ENCODE results near the gene FUBP1. TPM values are rescaled to one million over a fixed set of nuclear protein-coding genes. Genes with fewer than 3 reads are reported as not detected.

Gene FUBP1
- total RNA-seq, 3 donors from 2014 or later = 86.5 to 105 (median 97.8) TPM

DNA sequence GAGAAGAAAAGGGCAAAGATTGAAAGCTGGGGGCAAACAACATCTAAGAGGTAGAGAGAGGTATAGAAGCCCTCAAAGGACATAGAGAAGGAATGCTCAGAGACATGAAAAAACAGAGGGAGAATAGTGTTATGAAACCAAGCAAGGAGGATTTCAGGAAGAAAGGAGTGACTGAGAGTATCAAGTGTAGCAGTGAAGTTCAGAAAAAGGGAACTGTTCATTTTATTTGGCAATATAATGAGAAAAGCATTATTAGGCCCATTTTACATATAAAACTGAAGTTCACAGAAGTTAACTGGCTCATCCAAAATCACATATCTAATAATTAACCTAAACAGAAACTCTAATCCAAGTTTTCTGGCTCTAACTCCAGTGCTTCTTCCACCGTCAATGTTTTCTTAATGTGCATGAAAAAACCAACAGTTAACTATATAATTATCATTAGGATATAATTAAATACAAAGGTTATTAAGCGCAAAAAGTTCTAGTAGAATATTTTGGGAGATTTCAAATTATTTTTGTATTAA lies 72.8 kb downstream of the FUBP1 start:
- H3K9me3 ChIP-seq = no peaks in the 10 kb centered on the region
- no peaks in the 10 kb centered on the region for H3K36me3 ChIP-seq (ENCODE audit: low read depth)
- DNase-seq (no peak), ATAC-seq (no peak)
- no peaks in the 10 kb centered on the region for H3K4me1 ChIP-seq (ENCODE audit: low read depth)
- no peak overlapping the region for H3K4me3 ChIP-seq
- TF ChIP-seq, protein P1, sequence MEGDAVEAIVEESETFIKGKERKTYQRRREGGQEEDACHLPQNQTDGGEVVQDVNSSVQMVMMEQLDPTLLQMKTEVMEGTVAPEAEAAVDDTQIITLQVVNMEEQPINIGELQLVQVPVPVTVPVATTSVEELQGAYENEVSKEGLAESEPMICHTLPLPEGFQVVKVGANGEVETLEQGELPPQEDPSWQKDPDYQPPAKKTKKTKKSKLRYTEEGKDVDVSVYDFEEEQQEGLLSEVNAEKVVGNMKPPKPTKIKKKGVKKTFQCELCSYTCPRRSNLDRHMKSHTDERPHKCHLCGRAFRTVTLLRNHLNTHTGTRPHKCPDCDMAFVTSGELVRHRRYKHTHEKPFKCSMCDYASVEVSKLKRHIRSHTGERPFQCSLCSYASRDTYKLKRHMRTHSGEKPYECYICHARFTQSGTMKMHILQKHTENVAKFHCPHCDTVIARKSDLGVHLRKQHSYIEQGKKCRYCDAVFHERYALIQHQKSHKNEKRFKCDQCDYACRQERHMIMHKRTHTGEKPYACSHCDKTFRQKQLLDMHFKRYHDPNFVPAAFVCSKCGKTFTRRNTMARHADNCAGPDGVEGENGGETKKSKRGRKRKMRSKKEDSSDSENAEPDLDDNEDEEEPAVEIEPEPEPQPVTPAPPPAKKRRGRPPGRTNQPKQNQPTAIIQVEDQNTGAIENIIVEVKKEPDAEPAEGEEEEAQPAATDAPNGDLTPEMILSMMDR (IDR thresholded peaks at IDR 0.05) = no peak
- intact Hi-C loops (cut with DNase I, micrococcal nuclease) = no loop called here

DNA sequence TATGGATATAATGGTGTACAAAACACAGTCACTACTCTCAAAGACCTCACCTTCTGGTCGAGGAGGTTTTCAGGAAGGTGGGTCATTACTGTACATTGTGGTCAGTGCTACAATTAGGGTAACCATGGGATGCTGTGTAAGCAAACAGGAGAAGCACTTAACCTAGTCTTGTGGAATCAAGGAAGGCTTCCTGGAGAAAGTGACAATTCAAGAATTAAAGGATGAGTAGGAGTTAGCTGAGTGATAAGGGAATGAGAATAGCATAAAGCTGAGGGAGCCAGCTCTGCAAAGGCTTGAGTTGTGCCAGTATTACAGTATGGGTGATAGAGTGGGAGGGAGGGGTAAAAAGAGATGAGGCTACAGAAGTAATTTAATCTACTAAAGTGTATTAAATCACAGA lies 73.3 kb downstream of the FUBP1 start:
- TF ChIP-seq, protein P1 (IDR thresholded peaks at IDR 0.05) = no peak
- Histone ChIP-seq H3K9me3 (no peaks in the 10 kb centered on the region), H3K4me3 (no peak overlapping the region), H3K36me3 (ENCODE audit: low read depth) (no peaks in the 10 kb centered on the region), H3K4me1 (ENCODE audit: low read depth) (no peaks in the 10 kb centered on the region)
- DNase-seq (no peak), ATAC-seq (no peak)
- intact Hi-C loops (cut with DNase I, micrococcal nuclease) = no loop called here

DNA sequence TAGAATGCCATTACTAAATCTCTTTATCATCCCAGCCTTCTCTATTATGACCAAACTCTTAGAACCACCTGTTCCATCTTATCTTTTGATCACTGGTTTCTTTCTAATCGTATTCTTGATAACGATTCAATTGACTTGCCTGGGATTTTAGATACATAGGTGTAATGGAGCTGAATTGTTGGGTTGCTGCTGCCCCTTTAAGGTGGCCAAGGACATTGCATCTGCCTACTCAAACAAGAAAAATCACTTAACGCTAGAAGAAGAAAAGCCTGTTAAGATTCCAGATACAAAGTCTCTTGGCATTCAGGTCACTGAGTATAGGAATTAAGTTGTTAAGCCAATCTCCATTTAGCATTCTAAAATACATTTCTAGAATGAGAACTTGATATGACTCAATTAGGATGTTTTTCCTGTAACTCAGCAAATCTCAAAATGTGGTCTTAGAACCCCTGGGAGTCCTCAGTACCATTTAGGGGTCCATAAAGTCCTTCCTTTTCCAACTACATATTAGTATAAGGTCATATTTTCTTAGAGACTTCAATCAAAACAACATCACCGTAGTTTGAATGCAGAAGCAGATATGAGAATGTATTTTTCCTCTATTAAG lies 78.1 kb downstream of the FUBP1 start:
- ATAC-seq (peak; percentile 50), DNase-seq (peak in 1 of 3 donors; percentile 44)
- TF ChIP-seq, protein P1 (IDR thresholded peaks at IDR 0.05) = no peak
- Histone ChIP-seq H3K36me3 (ENCODE audit: low read depth) (no peaks in the 10 kb centered on the region), H3K4me3 (no peak overlapping the region), H3K9me3 (no peaks in the 10 kb centered on the region), H3K4me1 (ENCODE audit: low read depth) (no peaks in the 10 kb centered on the region)
- intact Hi-C loops (cut with DNase I, micrococcal nuclease) = no loop called here

DNA sequence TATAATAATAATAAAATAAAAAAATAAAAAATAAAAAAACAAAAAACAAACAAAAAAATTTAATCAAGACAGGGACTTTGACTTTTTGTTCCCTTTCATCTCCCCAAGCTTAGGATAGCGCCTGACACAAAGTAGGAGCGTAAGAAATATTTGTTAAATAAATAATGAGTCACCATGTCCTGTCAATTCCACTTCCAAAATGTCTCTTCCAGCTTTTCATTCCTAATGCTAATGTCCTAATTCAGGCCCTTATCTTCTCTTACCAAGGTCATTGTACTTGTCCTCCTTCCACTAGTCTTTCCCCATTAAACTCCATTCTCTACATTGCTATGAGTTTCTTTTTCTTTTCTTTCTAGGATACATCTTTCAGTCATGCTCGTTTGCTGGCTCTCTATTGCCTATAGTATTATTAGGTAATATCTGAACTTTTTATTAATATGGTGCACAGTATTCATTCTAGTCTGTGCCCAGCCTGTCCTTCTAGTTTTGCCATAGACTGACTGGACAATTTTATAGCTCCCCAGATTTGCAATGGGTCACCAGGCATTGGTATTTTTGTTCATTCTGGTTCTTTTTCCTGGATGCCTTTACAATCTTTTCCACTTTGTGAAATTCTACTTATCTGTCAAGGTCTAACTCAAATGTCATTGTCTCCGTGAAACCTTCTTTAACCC lies 79.1 kb downstream of the FUBP1 start:
- TF ChIP-seq, protein P1 (IDR thresholded peaks at IDR 0.05) = no peak
- intact Hi-C loops (cut with DNase I, micrococcal nuclease) = no loop called here
- H3K9me3 ChIP-seq = no peaks in the 10 kb centered on the region
- DNase-seq (no peak), ATAC-seq (no peak)
- H3K4me3 ChIP-seq = no peak overlapping the region
- no peaks in the 10 kb centered on the region for H3K36me3 ChIP-seq (ENCODE audit: low read depth)
- no peaks in the 10 kb centered on the region for H3K4me1 ChIP-seq (ENCODE audit: low read depth)

Other genes with a start within 250 kb of the FUBP1 start
- 10 to 100 TPM; 57.1 to 65.0 (median 60.6) TPM for gene USP33, start 219.2 kb downstream of the FUBP1 start, total RNA-seq
- gene MIGA1, start 199.4 kb downstream of the FUBP1 start, total RNA-seq = 10 to 100 TPM; 13.2 to 21.1 (median 18.5) TPM
- 10 to 100 TPM in 1 of 3 donors, 1 to 10 TPM in 2; 2.1 to 49.2 (median 7.2) TPM for gene NEXN, start 90.4 kb downstream of the FUBP1 start, total RNA-seq
- 10 to 100 TPM; 15.8 to 42.2 (median 19.4) TPM for gene DNAJB4, start 25.9 kb upstream of the FUBP1 start, total RNA-seq
- 10 to 100 TPM; 12.8 to 34.7 (median 27.9) TPM for gene GIPC2, start 66.9 kb upstream of the FUBP1 start, total RNA-seq

All from mucosa of descending colon (tissue), 3 donors.